Transverse colon (tissue), 4 donors: ENCODE data around the gene RAP1GAP2. TPM values are rescaled to one million over a fixed set of nuclear protein-coding genes. Genes with fewer than 3 reads are reported as not detected.
"Not testable (repeated sequence)": the region's sequence is repeated elsewhere in the genome, so short reads cannot be mapped to it uniquely, and the experiment has no call there.

Experiments
- DNase-seq: peaks from one replicate; pipeline ENCODE4 v3.0.0-alpha.2; 2019
- H3K27ac ChIP-seq, 4 donors: fragments of 200-600 bp; sonication (generic); 2 replicates each; pipeline ENCODE4 v1.5.1; 2016 to 2018; ENCODE audit warnings: inconsistent platforms in 4 of 4
- H3K27me3 ChIP-seq: fragments of 200-600 bp; sonication (generic); 2 replicates; pipeline ENCODE4 v1.5.1; 2017; ENCODE audit warnings: inconsistent platforms
- H3K36me3 ChIP-seq, 4 donors: fragments of 200-600 bp; sonication (generic); 2 replicates each; pipeline ENCODE4 v1.5.1; 2017 to 2019; ENCODE audit warnings: inconsistent platforms in 4 of 4
- H3K4me1 ChIP-seq, 4 donors: fragments of 200-600 bp; sonication (generic); 2 replicates each; pipeline ENCODE4 v1.5.1; 2017 to 2020; ENCODE audit warnings: inconsistent platforms in 4 of 4
- H3K4me3 ChIP-seq, 4 donors: fragments of 200-600 bp; sonication (generic); 1 replicate in 1 of 4; 2 replicates in 3 of 4; pipeline versions ENCODE4 v1.5.1 to v1.6.1; 2017 to 2019; ENCODE audit warnings: inconsistent platforms in 4 of 4
- H3K9me3 ChIP-seq, 2 donors: fragments of 200-600 bp; sonication (generic); 2 replicates each; pipeline ENCODE4 v1.5.1; 2017 to 2019; ENCODE audit warnings: inconsistent platforms in 2 of 2
- EP300 ChIP-seq: sonication (generic); formaldehyde crosslinking; IDR thresholded peaks from one replicate; pipeline ENCODE4 v1.6.1; 2017; ENCODE audit warnings: antibody characterized with exemption, low read depth
- POLR2A ChIP-seq: fragments of 450-650 bp; IDR thresholded peaks from one replicate; pipeline ENCODE4 v1.6.1; 2016; ENCODE audit warnings: antibody characterized with exemption, mild to moderate bottlenecking, moderate library complexity
- POLR2AphosphoS5 ChIP-seq, 3 donors: sonication (generic); formaldehyde crosslinking; IDR thresholded peaks; one replicate each; pipeline ENCODE4 v1.6.1; 2016; ENCODE audit warnings: antibody characterized with exemption in 3 of 3
- WGBS, 2 donors: methylation state at CpG; one replicate each; pipeline ENCODE4 v1.1.5; 2018; ENCODE audit warnings: low coverage in 1 of 2; 5-methylcytosine and 5-hydroxymethylcytosine counted together
- in situ Hi-C, 4 donors: fragments of 200-750 bp; cut with MboI; loops; one replicate each; pipeline versions ENCODE4 v1.15.0 to v1.15.1; 2017; ENCODE audit warnings: low sequenced_read_pairs in 3 of 4, low pct_ligation_motif_present in 1 of 4, low pct_unique_long_range_greater_than_20kb in 1 of 4
- intact Hi-C: fragments of 100-400 bp; cut with DNase I; formaldehyde crosslinking; loops from one replicate; pipeline ENCODE4 v1.15.1; 2023; ENCODE audit warnings: low total_unique reads
- total RNA-seq, 4 donors: library from RNA; depleted of rRNA; stranded (reverse); fragments of >200 nt; gene quantifications; one replicate each; pipeline ENCODE4 v1.1.0, GENCODE V29; 2016
- TF ChIP-seq, protein P1 (sequence below), 5 experiments: fragments of 200-600 bp in 3 of 5; fragments of 450-650 bp in 2 of 5; sonication (generic) in 3 of 5; IDR thresholded peaks; 1 replicate in 2 of 5; 2 replicates in 3 of 5; pipeline ENCODE4 v1.5.1; 2016 to 2017; ENCODE audit warnings: antibody characterized with exemption in 5 of 5, inconsistent platforms in 3 of 5, mild to moderate bottlenecking in 2 of 5, moderate library complexity in 1 of 5

The RAP1GAP2 gene
- total RNA-seq, 4 donors from 2014 or later: 23.0 to 39.6 (median 33.9) TPM

DNA sequence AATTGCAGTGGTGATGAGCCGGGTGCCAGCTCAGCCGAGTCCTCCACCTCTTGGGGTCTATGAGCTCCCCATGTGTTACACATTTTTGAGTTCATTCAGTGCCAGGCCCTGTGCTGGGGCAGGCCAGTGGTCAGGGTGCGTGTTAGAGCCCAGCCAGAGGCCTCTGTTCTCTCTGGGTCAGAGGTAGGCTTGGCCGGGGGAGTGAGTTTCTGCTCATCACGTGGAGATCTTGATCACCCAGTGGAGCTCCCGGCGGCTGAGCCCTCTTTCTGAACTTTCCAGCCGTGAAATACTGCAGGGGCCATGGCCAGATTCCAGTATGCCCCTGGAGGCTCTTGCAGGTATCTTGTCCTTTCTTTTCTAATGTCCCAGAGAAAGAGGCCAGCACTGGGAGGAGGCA, 93.0 kb downstream of the RAP1GAP2 start:
- DNase-seq: no peak
- Histone ChIP-seq H3K27me3 (no peaks in the 10 kb centered on the region), H3K4me3 (no peak overlapping the region), H3K36me3 (no peaks in the 10 kb centered on the region), H3K27ac (no peak overlapping the region), H3K4me1 (peaks cover 4 to 32% (median 19%) of the 10 kb centered on the region in 4 donors), H3K9me3 (no peaks in the 10 kb centered on the region)
- WGBS, 2 donors: 80% methylated on average over 8 of the region's 8 CpGs; no CpG with 5 or more reads in 1 of the 2 donors
- no peak for TF ChIP-seq POLR2AphosphoS5 (IDR thresholded peaks at IDR 0.05)
- TF ChIP-seq EP300: no peak
- intact Hi-C loops: no loop called here
- in situ Hi-C loops: no loop called here

DNA sequence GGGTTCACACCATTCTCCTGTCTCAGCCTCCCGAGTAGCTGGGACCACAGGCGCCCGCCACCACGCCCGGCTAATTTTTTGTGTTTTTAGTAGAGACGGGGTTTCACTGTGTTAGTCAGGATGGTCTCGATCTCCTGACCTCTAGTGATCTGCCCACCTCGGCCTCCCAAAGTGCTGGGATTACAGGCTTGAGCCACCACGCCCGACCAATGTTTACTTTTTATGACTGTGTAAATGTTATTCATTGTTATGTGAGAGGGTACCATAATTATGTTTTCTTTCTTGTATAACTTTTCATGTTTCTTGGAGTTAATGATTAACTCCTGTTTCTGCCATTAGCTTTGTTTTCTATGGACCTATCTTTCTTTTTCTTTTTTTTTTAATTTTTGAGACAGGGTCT, 94.5 kb downstream of the RAP1GAP2 start:
- H3K27me3 ChIP-seq, H3K9me3 ChIP-seq, intact Hi-C loops, H3K4me3 ChIP-seq, in situ Hi-C loops, H3K36me3 ChIP-seq: not testable (repeated sequence)
- H3K27ac ChIP-seq: peak overlapping the region in 3 of 4 donors; percentile 15 to 49 (median 22)
- H3K4me1 ChIP-seq: peaks cover 4 to 42% (median 28%) of the 10 kb centered on the region in 4 donors
- 33 to 60% methylated on average over 2 to 10 of the region's 10 CpGs for WGBS, 2 donors
- DNase-seq: peak; percentile 36

DNA sequence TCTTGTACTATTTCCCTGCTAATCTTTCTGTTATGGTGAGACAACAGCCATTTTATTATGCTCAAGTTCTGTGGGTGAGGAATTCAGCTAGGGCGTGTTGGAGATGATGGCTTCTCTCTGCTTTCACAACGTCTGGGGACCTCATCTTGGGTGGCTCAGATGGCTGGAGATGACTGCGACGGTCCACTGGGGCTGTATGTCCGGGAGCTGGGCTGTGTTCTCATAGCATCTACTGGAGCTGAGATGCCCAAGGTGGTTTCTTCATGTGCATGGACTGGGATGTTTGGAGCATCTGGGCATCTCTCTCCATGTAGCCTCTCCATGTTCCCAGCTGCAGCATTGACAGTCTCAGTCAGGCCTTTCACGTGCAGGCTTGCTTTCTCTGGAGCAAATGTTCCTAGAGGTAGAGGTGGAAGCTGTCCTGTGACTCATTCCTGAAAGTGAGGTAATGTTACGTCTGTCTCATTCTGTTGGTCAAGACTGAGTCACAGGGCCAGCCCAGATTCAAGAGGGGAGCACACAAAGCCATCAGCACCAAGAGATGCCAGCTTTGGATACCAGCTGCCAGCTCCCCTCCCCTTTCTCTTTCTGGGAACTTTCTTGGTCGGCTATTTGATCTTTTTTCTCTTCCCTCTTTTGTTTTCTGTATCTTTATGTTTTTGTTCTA, 96.2 kb downstream of the RAP1GAP2 start:
- H3K36me3 ChIP-seq: no peaks in the 10 kb centered on the region
- peak; percentile 34 for DNase-seq
- peaks cover 4 to 42% (median 28%) of the 10 kb centered on the region in 4 donors for H3K4me1 ChIP-seq
- no peaks in the 10 kb centered on the region for H3K9me3 ChIP-seq
- H3K4me3 ChIP-seq: no peak overlapping the region
- intact Hi-C loops (no loop called here), in situ Hi-C loops (no loop called here)
- WGBS, 2 donors: 52% methylated on average over 8 of the region's 8 CpGs; no CpG with 5 or more reads in 1 of the 2 donors
- TF ChIP-seq POLR2AphosphoS5 (IDR thresholded peaks at IDR 0.05): no peak
- TF ChIP-seq EP300: no peak
- TF ChIP-seq, protein P1, sequence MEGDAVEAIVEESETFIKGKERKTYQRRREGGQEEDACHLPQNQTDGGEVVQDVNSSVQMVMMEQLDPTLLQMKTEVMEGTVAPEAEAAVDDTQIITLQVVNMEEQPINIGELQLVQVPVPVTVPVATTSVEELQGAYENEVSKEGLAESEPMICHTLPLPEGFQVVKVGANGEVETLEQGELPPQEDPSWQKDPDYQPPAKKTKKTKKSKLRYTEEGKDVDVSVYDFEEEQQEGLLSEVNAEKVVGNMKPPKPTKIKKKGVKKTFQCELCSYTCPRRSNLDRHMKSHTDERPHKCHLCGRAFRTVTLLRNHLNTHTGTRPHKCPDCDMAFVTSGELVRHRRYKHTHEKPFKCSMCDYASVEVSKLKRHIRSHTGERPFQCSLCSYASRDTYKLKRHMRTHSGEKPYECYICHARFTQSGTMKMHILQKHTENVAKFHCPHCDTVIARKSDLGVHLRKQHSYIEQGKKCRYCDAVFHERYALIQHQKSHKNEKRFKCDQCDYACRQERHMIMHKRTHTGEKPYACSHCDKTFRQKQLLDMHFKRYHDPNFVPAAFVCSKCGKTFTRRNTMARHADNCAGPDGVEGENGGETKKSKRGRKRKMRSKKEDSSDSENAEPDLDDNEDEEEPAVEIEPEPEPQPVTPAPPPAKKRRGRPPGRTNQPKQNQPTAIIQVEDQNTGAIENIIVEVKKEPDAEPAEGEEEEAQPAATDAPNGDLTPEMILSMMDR (IDR thresholded peaks at IDR 0.05): no peak
- no peak for TF ChIP-seq POLR2A
- H3K27me3 ChIP-seq: no peaks in the 10 kb centered on the region
- H3K27ac ChIP-seq: peak overlapping the region in 3 of 4 donors; percentile 41 to 56 (median 47)

DNA sequence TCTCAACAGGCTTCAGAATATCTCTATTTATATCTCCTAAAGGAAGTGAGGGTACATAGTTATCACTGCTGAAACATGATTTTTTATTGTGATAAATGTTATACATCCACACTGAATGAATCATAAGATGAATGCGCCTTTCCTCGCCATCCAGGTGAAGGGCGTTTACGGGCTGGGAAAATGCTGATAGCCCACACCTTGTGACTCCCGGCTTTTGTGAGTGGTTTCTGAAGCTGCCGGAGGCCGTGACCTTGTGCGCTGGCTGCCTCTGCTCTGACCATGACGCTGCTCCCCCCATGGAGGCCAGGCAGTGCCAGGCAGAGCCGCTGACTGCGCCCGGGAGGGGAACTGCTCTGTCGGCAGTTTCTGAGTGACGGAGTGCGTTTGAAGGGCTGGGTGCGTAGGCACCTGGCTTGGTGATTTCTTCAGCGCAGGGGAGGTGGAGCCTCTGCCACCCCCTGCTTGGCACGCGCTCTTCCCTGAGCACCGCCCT, 97.2 kb downstream of the RAP1GAP2 start:
- no peaks in the 10 kb centered on the region for H3K36me3 ChIP-seq
- intact Hi-C loops (no loop called here), in situ Hi-C loops (no loop called here)
- H3K4me3 ChIP-seq: no peak overlapping the region
- no peaks in the 10 kb centered on the region for H3K27me3 ChIP-seq
- DNase-seq: peak; percentile 79
- WGBS, 2 donors: 63% methylated on average over 20 of the region's 20 CpGs; no CpG with 5 or more reads in 1 of the 2 donors
- H3K4me1 ChIP-seq: peaks cover 4 to 42% (median 30%) of the 10 kb centered on the region in 4 donors
- no peak for TF ChIP-seq EP300
- peak in 2 of 3 donors; percentile 26 to 51 for TF ChIP-seq POLR2AphosphoS5 (IDR thresholded peaks at IDR 0.05)
- H3K9me3 ChIP-seq: no peaks in the 10 kb centered on the region
- peak overlapping the region; percentile 41 to 70 (median 52) for H3K27ac ChIP-seq

DNA sequence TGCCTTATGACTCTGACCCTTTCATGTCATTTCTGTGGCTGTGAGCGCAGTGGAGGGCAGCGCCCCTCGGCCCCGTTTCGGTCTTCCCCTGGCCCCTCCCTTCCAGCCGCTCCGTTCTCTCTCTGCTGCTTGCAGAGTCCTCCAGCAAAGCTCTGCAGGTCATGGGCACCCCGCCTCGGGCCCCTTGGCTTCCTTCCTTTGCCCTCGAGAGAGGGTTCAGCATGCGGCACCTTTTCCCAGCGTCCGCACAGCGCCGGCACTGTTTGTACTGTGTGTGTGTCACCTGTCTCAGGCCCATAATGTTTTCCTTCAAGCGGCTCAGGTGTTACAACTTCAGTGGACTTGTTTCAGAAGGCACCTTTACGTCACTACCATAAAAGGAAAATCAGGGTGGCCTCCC, 98.5 kb downstream of the RAP1GAP2 start:
- in situ Hi-C loops (no loop called here), intact Hi-C loops (no loop called here)
- H3K27ac ChIP-seq: peak overlapping the region in 1 of 4 donors; percentile 70
- TF ChIP-seq EP300 (no peak), POLR2A (no peak), POLR2AphosphoS5 (IDR thresholded peaks at IDR 0.05) (no peak)
- TF ChIP-seq, protein P1 (IDR thresholded peaks at IDR 0.05): no peak
- no peaks in the 10 kb centered on the region for H3K27me3 ChIP-seq
- no peaks in the 10 kb centered on the region for H3K9me3 ChIP-seq
- WGBS, 2 donors: 66% methylated on average over 17 of the region's 17 CpGs; no CpG with 5 or more reads in 1 of the 2 donors
- H3K4me1 ChIP-seq: peaks cover 4 to 45% (median 34%) of the 10 kb centered on the region in 4 donors
- H3K4me3 ChIP-seq: no peak overlapping the region
- H3K36me3 ChIP-seq: no peaks in the 10 kb centered on the region
- DNase-seq: peak; percentile 35
